GM18519 (cell line): ENCODE data around the gene TNFAIP2.
"Not testable (repeated sequence)": the region's sequence is repeated elsewhere in the genome, so short reads cannot be mapped to it uniquely, and the experiment has no call there.

Experiments used
- ATAC-seq: cut with Tn5 transposase; IDR thresholded peaks from one replicate; pipeline ENCODE4 v1.9.1; 2021; ENCODE audit warnings: mild to moderate bottlenecking, moderate library complexity; ENCODE audit not compliant: unreplicated experiment, low FRiP score

TNFAIP2 gene

GRCh38 chr14:103105580-103106150 lies 17.6 kb upstream of the TNFAIP2 start:
- no peak for ATAC-seq

DNA sequence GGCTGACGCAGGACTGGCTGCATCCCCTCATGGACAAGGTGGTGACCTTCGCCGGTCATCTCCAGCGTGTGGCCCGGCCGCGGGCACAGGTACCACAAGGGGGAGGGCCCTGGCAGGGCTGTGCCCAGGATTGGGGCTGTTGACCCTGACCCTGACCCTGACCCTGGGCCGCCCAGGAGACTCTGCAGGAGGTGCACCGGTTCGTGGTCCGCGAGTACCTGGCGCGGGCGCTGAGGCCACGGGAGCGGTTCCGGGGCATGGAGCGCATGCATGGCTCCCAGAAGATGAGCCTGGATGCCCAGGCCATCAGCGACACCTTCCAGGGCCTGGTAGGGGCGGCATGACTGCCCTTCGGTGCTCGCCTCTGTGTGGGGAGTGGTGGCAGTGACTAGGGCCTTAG lies 15.8 kb upstream of the TNFAIP2 start:
- no peak for ATAC-seq

- ATAC-seq: no peak
These were observed 15.1 kb upstream of the TNFAIP2 start for GRCh38 chr14:103107941-103108748.

DNA sequence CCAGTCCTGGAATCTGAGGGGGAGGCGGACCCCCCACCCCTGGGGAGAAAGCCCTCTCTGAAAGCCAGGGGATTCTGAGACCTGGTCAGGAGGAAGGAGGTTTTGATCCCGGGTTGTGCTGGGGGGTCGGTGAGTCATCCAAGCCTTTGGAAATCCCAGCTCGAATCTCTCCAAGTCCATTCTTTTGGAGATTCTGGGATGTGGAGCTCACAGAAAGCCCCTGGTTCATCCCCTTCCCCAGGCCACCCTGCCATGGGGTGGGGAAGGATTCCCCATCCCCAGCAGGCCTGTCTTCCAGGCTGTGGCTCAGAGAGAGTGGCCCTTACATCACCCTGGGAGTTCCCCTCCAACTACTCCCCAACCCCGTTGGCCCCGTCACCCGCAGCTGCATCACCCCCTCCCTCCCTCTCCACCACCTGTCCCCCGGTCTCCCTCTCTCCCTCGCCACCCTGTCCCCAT lies 14.5 kb upstream of the TNFAIP2 start:
- ATAC-seq: no peak

GRCh38 chr14:103109535-103110441 lies 13.5 kb upstream of the TNFAIP2 start:
- no peak for ATAC-seq

GRCh38 chr14:103110681-103111231 lies 12.5 kb upstream of the TNFAIP2 start:
- no peak for ATAC-seq

- ATAC-seq: no peak
These were observed 11.9 kb upstream of the TNFAIP2 start for GRCh38 chr14:103111232-103111868.

- no peak for ATAC-seq
These were observed 10.6 kb upstream of the TNFAIP2 start for GRCh38 chr14:103112400-103113243.

DNA sequence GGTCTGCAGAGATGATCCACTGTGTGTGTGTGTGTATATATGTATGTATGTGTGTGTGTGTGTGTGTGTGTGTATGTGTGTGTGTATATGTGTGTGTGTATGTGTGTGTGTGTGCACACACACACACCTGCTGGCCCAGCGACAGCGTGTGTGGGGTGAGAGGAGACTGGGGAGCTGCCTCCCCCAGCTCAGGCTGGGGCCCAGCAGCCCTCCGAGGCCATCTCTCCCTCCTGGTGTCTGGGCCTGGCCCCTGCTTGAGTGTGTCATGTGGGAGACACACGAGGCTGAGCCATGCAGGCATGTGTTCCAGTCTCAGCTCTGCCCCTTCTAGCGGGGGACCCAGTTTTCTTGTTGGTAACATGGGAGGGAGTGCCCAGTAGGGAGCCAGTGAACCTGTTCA lies 10.0 kb upstream of the TNFAIP2 start:
- ATAC-seq: no peak

GRCh38 chr14:103113774-103114173 lies 9.5 kb upstream of the TNFAIP2 start:
- no peak for ATAC-seq

DNA sequence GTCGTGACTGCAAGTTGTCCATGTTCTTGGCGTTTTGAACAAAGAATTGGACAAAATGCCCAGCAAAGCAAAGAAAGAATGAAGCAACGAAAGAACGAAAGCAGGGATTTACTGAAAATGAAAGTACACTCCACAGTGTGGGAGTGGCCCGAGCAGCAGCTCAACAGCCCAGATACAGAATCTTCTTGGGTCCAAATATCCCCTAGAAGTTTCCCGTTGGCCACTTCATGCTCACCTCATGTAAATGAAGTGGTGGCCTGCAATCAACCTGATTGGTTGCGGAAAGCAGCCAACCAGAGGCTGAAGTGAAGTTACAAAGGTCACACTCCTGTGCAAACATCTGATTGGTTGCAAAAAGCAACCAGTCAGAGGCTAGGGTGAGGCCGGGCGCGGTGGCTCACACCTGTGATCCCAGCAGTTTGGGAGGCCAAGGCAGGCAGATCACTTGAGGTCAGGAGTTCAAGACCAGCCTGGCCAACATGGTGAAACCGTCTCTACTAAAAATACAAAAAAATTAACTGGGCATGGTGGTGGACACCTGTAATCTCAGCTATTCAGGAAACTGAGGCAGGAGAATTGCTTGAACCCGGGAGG lies 8.1 kb upstream of the TNFAIP2 start:
- ATAC-seq: not testable (repeated sequence)

DNA sequence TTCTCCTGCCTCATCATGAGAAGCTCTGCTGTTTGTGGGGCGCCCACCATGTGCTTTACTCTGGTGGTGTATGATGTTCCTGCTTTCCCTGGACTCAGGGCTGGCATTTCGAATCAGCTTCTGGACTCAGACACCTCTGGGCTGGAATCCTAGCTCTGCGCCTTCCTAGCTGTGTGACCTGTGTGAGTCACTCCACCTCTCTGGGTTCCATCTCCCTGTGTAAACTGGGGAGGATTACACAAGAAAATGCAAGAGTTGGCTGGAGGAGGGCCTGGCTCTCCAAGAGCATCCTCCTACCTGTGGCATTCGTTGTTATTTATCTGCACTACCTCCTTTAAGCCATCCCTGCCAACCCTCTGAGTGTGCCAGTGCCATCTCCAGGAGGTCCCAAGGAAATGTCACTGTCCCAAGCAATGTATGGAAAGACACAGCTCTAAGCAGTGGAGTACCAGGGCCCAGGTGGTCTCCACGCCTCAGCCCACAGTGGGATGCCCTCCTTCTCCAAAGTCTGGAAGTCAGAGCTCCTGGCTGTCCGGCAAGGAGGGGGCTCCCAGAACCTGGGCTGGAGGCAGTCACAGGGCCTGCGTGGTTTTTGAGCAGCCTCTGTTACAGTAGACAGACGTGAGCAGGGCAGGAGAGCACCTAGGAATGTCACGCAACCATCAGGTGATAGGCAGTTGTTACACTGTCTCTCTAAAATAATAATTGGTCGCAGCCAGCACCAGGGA lies 7.3 kb upstream of the TNFAIP2 start:
- no peak for ATAC-seq

DNA sequence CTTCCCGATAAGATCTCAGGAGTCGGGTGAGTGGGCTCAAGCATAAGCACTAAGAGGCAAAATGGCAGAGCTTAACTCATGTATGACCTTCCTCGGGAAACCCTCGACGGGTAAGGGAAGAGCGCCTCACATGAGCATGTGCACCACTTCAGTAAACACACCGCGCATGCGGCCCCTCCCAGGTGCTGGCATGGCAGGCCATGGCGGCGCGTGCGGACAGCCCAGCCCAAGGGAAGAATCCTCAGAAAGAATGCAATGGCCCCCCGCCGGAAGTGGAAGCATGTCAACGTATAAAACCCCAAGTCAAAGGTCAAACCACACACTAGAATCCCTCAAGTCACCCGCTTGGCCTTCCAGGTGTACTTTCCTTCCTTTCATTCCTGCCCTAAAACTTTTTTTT lies 6.6 kb upstream of the TNFAIP2 start:
- ATAC-seq: no peak

DNA sequence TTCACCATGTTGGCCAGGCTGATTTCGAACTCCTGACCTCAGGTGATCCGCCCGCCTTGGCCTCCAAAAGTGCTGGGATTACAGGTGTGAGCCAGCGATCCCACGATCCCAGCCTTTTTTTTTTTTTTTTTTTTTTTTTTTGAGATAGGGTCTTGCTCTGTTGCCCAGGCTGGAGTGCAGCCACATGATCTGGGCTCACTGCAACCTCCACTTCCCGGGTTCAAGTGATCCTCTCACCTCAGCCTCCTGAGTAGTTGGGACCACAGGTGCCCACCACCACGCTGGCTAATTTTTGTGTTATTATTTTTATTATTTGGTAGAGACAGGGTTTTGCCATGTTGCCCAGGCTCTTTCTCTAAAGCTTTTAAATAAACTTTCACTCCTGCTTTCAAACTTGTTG lies 5.8 kb upstream of the TNFAIP2 start:
- ATAC-seq: not testable (repeated sequence)

GRCh38 chr14:103118018-103118662 lies 5.1 kb upstream of the TNFAIP2 start:
- no peak for ATAC-seq

GRCh38 chr14:103118663-103119404 lies 4.4 kb upstream of the TNFAIP2 start:
- ATAC-seq: no peak

- not testable (repeated sequence) for ATAC-seq
These were observed 3.7 kb upstream of the TNFAIP2 start for GRCh38 chr14:103119527-103119926.
